Endothelial cell of umbilical vein (primary cell): ENCODE data around the gene NPIPB2. TPM values are rescaled to one million over a fixed set of nuclear protein-coding genes. Genes with fewer than 3 reads are reported as not detected.
"Not testable (repeated sequence)": the region's sequence is repeated elsewhere in the genome, so short reads cannot be mapped to it uniquely, and the experiment has no call there.

Experiments
- BruUV-seq: library from RNA; stranded (reverse); fragments of 400-500 nt; replicated peaks from 2 replicates; lab custom pipeline; 2021; lab: Mats Ljungman, UMichigan
- CTCF ChIA-PET: fragments of 300-600, 350-600 bp; sonication (Branson Sonifier 250); formaldehyde crosslinking; loops from one replicate; lab custom pipeline; 2021; ENCODE audit warnings: antibody characterized with exemption, inconsistent platforms; lab: Charles Lee
- POLR2A ChIA-PET: fragments of 300-600, 350-600 bp; sonication (Branson Sonifier 250); formaldehyde crosslinking; loops from one replicate; lab custom pipeline; 2021; ENCODE audit warnings: antibody characterized with exemption, inconsistent platforms; lab: Charles Lee
- DNase-seq: peaks from one replicate; pipeline ENCODE4 v3.0.0-alpha.2; 2011; ENCODE audit warnings: low read depth, low spot score
- FAIRE-seq: peaks from 2 replicates; lab custom pipeline; 2011; peaks lifted over from hg19 to GRCh38; lab: Jason Lieb, UNC
- H2AFZ ChIP-seq: 2 replicates; pipeline ENCODE4 v1.6.0; 2012; ENCODE audit warnings: low read depth, low read length, control low read depth, inconsistent platforms
- H3K27ac ChIP-seq: 2 replicates; pipeline ENCODE4 v1.5.1; 2011; ENCODE audit warnings: low read depth, mild to moderate bottlenecking, control low read depth, low read length, moderate library complexity; ENCODE audit not compliant: insufficient read depth
- H3K27me3 ChIP-seq, 2 experiments: 2 replicates each; pipeline versions ENCODE4 v1.6.0 to v1.6.1; 2011; ENCODE audit warnings: low read length in 2 of 2, mixed read lengths in 1 of 2; ENCODE audit not compliant: control insufficient read depth in 2 of 2, insufficient read depth in 2 of 2
- H3K36me3 ChIP-seq, 2 experiments: 2 replicates in 1 of 2; 3 replicates in 1 of 2; pipeline ENCODE4 v1.5.1; 2011; ENCODE audit warnings: low read length in 2 of 2, mild to moderate bottlenecking in 1 of 2, moderate library complexity in 1 of 2; ENCODE audit not compliant: control insufficient read depth in 2 of 2, insufficient read depth in 2 of 2; ENCODE audit errors: extremely low read depth in 1 of 2
- H3K4me1 ChIP-seq: 3 replicates; pipeline ENCODE4 v1.5.1; 2011; ENCODE audit warnings: mild to moderate bottlenecking, low read length; ENCODE audit not compliant: control insufficient read depth, insufficient read depth; ENCODE audit errors: extremely low read depth
- H3K4me2 ChIP-seq: 2 replicates; pipeline ENCODE4 v1.6.1; 2011; ENCODE audit warnings: low read length, control low read depth, mixed read lengths; ENCODE audit not compliant: insufficient read depth
- H3K4me3 ChIP-seq, 3 experiments: fragments of 200-600 bp in 1 of 3; sonication (generic), shearing (Covaris generic) in 1 of 3; replicated peaks in 1 of 3; 2 replicates each; pipeline ENCODE4 v1.5.1; 2011 to 2016; ENCODE audit warnings: control low read depth in 3 of 3, low read length in 3 of 3, mild to moderate bottlenecking in 2 of 3, inconsistent platforms in 1 of 3, low read depth in 1 of 3, moderate library complexity in 1 of 3; ENCODE audit not compliant: insufficient read depth in 1 of 3
- H3K79me2 ChIP-seq: 2 replicates; pipeline ENCODE4 v1.6.0; 2012; ENCODE audit warnings: low read length, inconsistent platforms; ENCODE audit not compliant: control insufficient read depth, insufficient read depth
- H3K9ac ChIP-seq: replicated peaks from 2 replicates; pipeline ENCODE3; 2011; ENCODE audit warnings: low read length, control low read depth; ENCODE audit not compliant: insufficient read depth; ENCODE audit errors: extremely low read depth
- H3K9me1 ChIP-seq: replicated peaks from 3 replicates; pipeline ENCODE4 v1.6.0; 2011; ENCODE audit warnings: mild to moderate bottlenecking, low read length; ENCODE audit not compliant: control insufficient read depth, insufficient read depth; ENCODE audit errors: extremely low read depth
- H3K9me3 ChIP-seq: replicated peaks from 2 replicates; pipeline ENCODE4 v1.5.1; 2012; ENCODE audit warnings: low read length, inconsistent platforms; ENCODE audit not compliant: control insufficient read depth, insufficient read depth
- H4K20me1 ChIP-seq: replicated peaks from 2 replicates; pipeline ENCODE3; 2011; ENCODE audit warnings: mild to moderate bottlenecking, low read length; ENCODE audit not compliant: control insufficient read depth, insufficient read depth; ENCODE audit errors: extremely low read depth
- CTCF ChIP-seq, 2 donors: IDR thresholded peaks; 1 replicate in 1 of 2; 2 replicates in 1 of 2; pipeline ENCODE4 v1.5.1; 2011; ENCODE audit warnings: low read length in 2 of 2, mild to moderate bottlenecking in 2 of 2, moderate library complexity in 2 of 2, control low read depth in 1 of 2, inconsistent platforms in 1 of 2, low read depth in 1 of 2; ENCODE audit not compliant: insufficient read depth in 1 of 2; ENCODE audit errors: extremely low read depth in 1 of 2
- EZH2 ChIP-seq: IDR thresholded peaks from 2 replicates; pipeline ENCODE4 v1.6.1; 2012; ENCODE audit warnings: borderline replicate concordance, low read depth, mild to moderate bottlenecking, moderate library complexity, low read length, inconsistent platforms; ENCODE audit not compliant: severe bottlenecking
- FOS ChIP-seq: IDR thresholded peaks from 2 replicates; pipeline ENCODE4 v1.6.1; 2011; ENCODE audit warnings: mild to moderate bottlenecking, low read length, moderate library complexity, borderline replicate concordance; ENCODE audit not compliant: insufficient read depth
- GATA2 ChIP-seq: IDR thresholded peaks from 2 replicates; pipeline ENCODE4 v1.7.0; 2011; ENCODE audit warnings: low read depth, mild to moderate bottlenecking, moderate library complexity, mixed read lengths, low read length; ENCODE audit not compliant: insufficient read length, insufficient read depth
- JUN ChIP-seq: IDR thresholded peaks from 2 replicates; pipeline ENCODE4 v1.6.1; 2011; ENCODE audit warnings: borderline replicate concordance, low read depth; ENCODE audit not compliant: insufficient read length, insufficient read depth
- MAX ChIP-seq: IDR thresholded peaks from 2 replicates; pipeline ENCODE4 v1.6.1; 2011; ENCODE audit not compliant: insufficient read depth, insufficient read length
- MYC ChIP-seq: IDR thresholded peaks from one replicate; pipeline ENCODE4 v1.6.1; 2011; ENCODE audit warnings: mild to moderate bottlenecking, low read depth, low read length
- POLR2A ChIP-seq: IDR thresholded peaks from 2 replicates; pipeline ENCODE4 v1.6.1; 2012; ENCODE audit warnings: low read depth, mild to moderate bottlenecking, control low read depth, low read length
- POLR2AphosphoS5 ChIP-seq: IDR thresholded peaks from 2 replicates; pipeline ENCODE4 v1.6.1; 2012; ENCODE audit warnings: low read depth, mild to moderate bottlenecking, control low read depth, low read length, moderate library complexity; ENCODE audit not compliant: insufficient read depth
- dilution Hi-C: fragments of 300-500 bp; cut with MboI; formaldehyde crosslinking; loops from one replicate; pipeline ENCODE4 v1.15.0; 2019; ENCODE audit warnings: low sequenced_read_pairs; ENCODE audit not compliant: extremely low pct_ligation_motif_present
- intact Hi-C: fragments of 100-400 bp; cut with micrococcal nuclease; formaldehyde crosslinking; loops from one replicate; pipeline ENCODE4 v1.10.0; 2022
- polyA plus RNA-seq, 4 experiments: library from polyadenylated mRNA; depleted of rRNA in 3 of 4; stranded (reverse) in 3 of 4; unstranded in 1 of 4; fragments of >200 nt; gene quantifications; 2 replicates each; pipeline versions ENCODE4 v1.2.1 to v1.2.3, GENCODE V29; 2011 to 2012; ENCODE audit warnings: missing spikeins in 1 of 4
- total RNA-seq: library from RNA; stranded (reverse); gene quantifications from 2 replicates; pipeline ENCODE4 v1.2.3, GENCODE V29; 2021

Gene NPIPB2
- total and polyA plus RNA-seq, 2 donors (not counting 3 experiments of a cell fraction or from before 2014, with no cell fraction given) = 5.8 to 15.4 TPM

- no peak for FAIRE-seq
- no peaks in the 10 kb centered on the region for H3K27me3 ChIP-seq
- no peak for TF ChIP-seq GATA2
- no peak for TF ChIP-seq POLR2A
- no peak for TF ChIP-seq FOS
- no peak for TF ChIP-seq JUN
- TF ChIP-seq POLR2AphosphoS5 = no peak
- TF ChIP-seq CTCF (IDR thresholded peaks at IDR 0.05; ENCODE audit: extremely low read depth in 1 of 2, insufficient read depth in 1 of 2, low read depth in 1 of 2, low read length in 2 of 2) = no peak
- no peak for TF ChIP-seq MAX
- TF ChIP-seq MYC = no peak
- no peak for TF ChIP-seq EZH2
- H3K4me1 ChIP-seq = no peaks in the 10 kb centered on the region
- ChIA-PET CTCF (interaction anchor here (1.9 kb wide), 2 partner anchors 14 to 104 kb away, joined by 4 to 7 read pairs; no protein-coding TSS in a partner anchor), POLR2A (no interaction called here)
- no peaks in the 10 kb centered on the region for H3K36me3 ChIP-seq
- dilution Hi-C loops (no loop called here), intact Hi-C loops (no loop called here)
- H4K20me1 ChIP-seq = no peaks in the 10 kb centered on the region
- no peaks in the 10 kb centered on the region for H3K9me3 ChIP-seq
- H2AFZ ChIP-seq = no peak overlapping the region
- no peak overlapping the region for H3K4me2 ChIP-seq
- no peaks in the 10 kb centered on the region for H3K9me1 ChIP-seq
- no peak for DNase-seq
- no peak overlapping the region for H3K9ac ChIP-seq
- no TSS peak for BruUV-seq
- H3K27ac ChIP-seq = no peak overlapping the region
- H3K4me3 ChIP-seq = no peak overlapping the region
- no peaks in the 10 kb centered on the region for H3K79me2 ChIP-seq
Observed at GRCh38 chr16:11963706-11964105, 21.9 kb upstream of the NPIPB2 start.

GRCh38 chr16:11962978-11963377 is 21.1 kb upstream of the NPIPB2 start:
- H3K9me3 ChIP-seq, H3K27ac ChIP-seq, POLR2A ChIA-PET, H3K4me1 ChIP-seq, H3K36me3 ChIP-seq, H3K4me3 ChIP-seq, H2AFZ ChIP-seq, H4K20me1 ChIP-seq, H3K9ac ChIP-seq, BruUV-seq, H3K79me2 ChIP-seq, DNase-seq, H3K4me2 ChIP-seq, H3K9me1 ChIP-seq, intact Hi-C loops, dilution Hi-C loops, H3K27me3 ChIP-seq: not testable (repeated sequence)
- peak; percentile 73 for FAIRE-seq
- CTCF ChIA-PET = interaction anchor here (1.9 kb wide), 2 partner anchors 14 to 105 kb away, joined by 4 to 7 read pairs; no protein-coding TSS in a partner anchor

- BruUV-seq, H3K9ac ChIP-seq, H3K27me3 ChIP-seq, CTCF ChIA-PET, dilution Hi-C loops, intact Hi-C loops, H3K4me1 ChIP-seq, H4K20me1 ChIP-seq, H3K4me3 ChIP-seq, DNase-seq, H3K4me2 ChIP-seq, FAIRE-seq, H3K36me3 ChIP-seq, H2AFZ ChIP-seq, POLR2A ChIA-PET, H3K27ac ChIP-seq, H3K79me2 ChIP-seq, H3K9me1 ChIP-seq, H3K9me3 ChIP-seq: not testable (repeated sequence)
Observed at GRCh38 chr16:11962457-11962856, 20.6 kb upstream of the NPIPB2 start.
